Testis (tissue), 3 donors: ENCODE data around the gene PFDN5. TPM values are rescaled to one million over a fixed set of nuclear protein-coding genes. Genes with fewer than 3 reads are reported as not detected.
A peak's percentile ranks its signal among the peaks of the same experiment; 100 is the strongest.

Source experiments
- DNase-seq: peaks from one replicate; pipeline ENCODE4 v3.0.0-alpha.2; 2019
- H3K27ac ChIP-seq, 2 donors: fragments of 200-600 bp; sonication (generic); one replicate each; pipeline ENCODE4 v1.5.1; 2019
- H3K27me3 ChIP-seq: fragments of 200-600 bp; sonication (generic); one replicate; pipeline ENCODE4 v1.5.1; 2019
- H3K36me3 ChIP-seq: fragments of 200-600 bp; sonication (generic); one replicate; pipeline ENCODE4 v1.5.1; 2017; ENCODE audit warnings: low read depth; ENCODE audit errors: missing control alignments
- H3K4me1 ChIP-seq: fragments of 200-600 bp; sonication (generic); one replicate; pipeline ENCODE4 v1.5.1; 2019
- H3K4me3 ChIP-seq, 2 donors: fragments of 200-600 bp; sonication (generic); one replicate each; pipeline ENCODE4 v1.5.1; 2017 to 2019
- H3K9me3 ChIP-seq: fragments of 200-600 bp; sonication (generic); one replicate; pipeline ENCODE4 v1.5.1; 2017
- CTCF ChIP-seq, 3 experiments: fragments of 450-650 bp in 2 of 3; fragments of 200-600 bp in 1 of 3; sonication (generic) in 1 of 3; IDR thresholded peaks; one replicate each; pipeline ENCODE4 v1.5.1; 2016 to 2019; ENCODE audit warnings: antibody characterized with exemption in 3 of 3, mild to moderate bottlenecking in 2 of 3, moderate library complexity in 1 of 3
- POLR2A ChIP-seq: fragments of 450-650 bp; IDR thresholded peaks from one replicate; pipeline ENCODE4 v1.6.1; 2017; ENCODE audit warnings: antibody characterized with exemption, mild to moderate bottlenecking, moderate library complexity
- WGBS, 2 donors: methylation state at CpG; one replicate each; pipeline ENCODE4 v1.1.5; 2018; 5-methylcytosine and 5-hydroxymethylcytosine counted together
- intact Hi-C: fragments of 100-400 bp; cut with DNase I; formaldehyde crosslinking; loops from one replicate; pipeline ENCODE4 v1.15.1; 2023; ENCODE audit warnings: low total_unique reads
- polyA plus RNA-seq: library from polyadenylated mRNA; stranded (reverse); fragments of 350-450 nt; fragmentation: Illumina TruSeq; extraction: RNeasy Lipid Tissue Mini Kit (QIAGEN cat#74804); gene quantifications from one replicate; pipeline ENCODE4 v1.2.3, GENCODE V29; 2014; ENCODE audit warnings: low read depth, low replicate concordance; ENCODE audit not compliant: insufficient read depth
- total RNA-seq, 2 donors: library from RNA; depleted of rRNA; stranded (reverse); fragments of >200 nt; gene quantifications; one replicate each; pipeline ENCODE4 v1.2.3, GENCODE V29; 2016

Gene PFDN5
- total and polyA plus RNA-seq, 3 donors from 2014 or later, result 430 to 797 (median 494) TPM

DNA sequence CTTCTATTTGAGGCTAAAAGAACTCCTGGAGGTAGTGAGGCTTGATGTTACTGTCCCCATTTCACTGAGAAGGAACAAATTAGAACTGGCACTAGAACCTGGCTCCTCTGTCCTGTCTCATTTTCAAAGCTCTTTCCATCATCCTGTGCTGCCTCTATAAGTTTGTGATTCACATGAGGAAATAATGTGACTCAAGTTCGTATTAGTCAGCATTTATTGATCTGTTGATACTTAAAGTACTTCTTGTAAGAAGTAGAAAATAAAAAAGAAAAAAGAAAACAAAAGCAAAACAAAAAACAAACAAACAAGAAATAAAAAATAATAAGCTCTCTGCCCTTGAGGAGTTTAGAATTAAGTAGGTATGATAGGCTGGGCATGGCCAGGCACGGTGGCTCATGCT is 29.6 kb upstream of the PFDN5 start:
- no peak overlapping the region for H3K4me3 ChIP-seq
- H3K9me3 ChIP-seq, result no peaks in the 10 kb centered on the region
- DNase-seq, result no peak
- intact Hi-C loops, result no loop called here
- H3K4me1 ChIP-seq, result peaks cover 5% of the 10 kb centered on the region
- WGBS, 2 donors, result 78 to 91% methylated on average over 2 of the region's 2 CpGs
- H3K36me3 ChIP-seq, result no peaks in the 10 kb centered on the region
- TF ChIP-seq CTCF (IDR thresholded peaks at IDR 0.05), result no peak
- TF ChIP-seq POLR2A, result no peak
- no peaks in the 10 kb centered on the region for H3K27me3 ChIP-seq
- no peak overlapping the region for H3K27ac ChIP-seq

- peak overlapping the region; percentile 21 to 28 for H3K27ac ChIP-seq
Measured at GRCh38 chr12:53267306-53267998, 27.9 kb upstream of the PFDN5 start.

GRCh38 chr12:53267999-53268629 is 27.2 kb upstream of the PFDN5 start, which contains the start of gene ESPL1:
Gene ESPL1 (plus strand): TSS chr12:53268299. CDS start chr12:53268767, 468 bp downstream.
- intact Hi-C loops, result no loop called here
- H3K27me3 ChIP-seq, result no peaks in the 10 kb centered on the region
- 0% methylated on average over 39 to 58 of the region's 58 CpGs for WGBS, 2 donors
- H3K4me3 ChIP-seq, result peak within 1 kb of the TSS; percentile 59 to 68
- peak; percentile 84 for DNase-seq
- H3K9me3 ChIP-seq, result no peaks in the 10 kb centered on the region
- H3K4me1 ChIP-seq, result peaks cover 5% of the 10 kb centered on the region
- H3K36me3 ChIP-seq, result no peaks in the 10 kb centered on the region
- TF ChIP-seq CTCF (IDR thresholded peaks at IDR 0.05) (peak; percentile 8 to 35 (median 13)), POLR2A (no peak)
- H3K27ac ChIP-seq, result peak within 1 kb of the TSS; percentile 21 to 28

More at GRCh38 chr12:53267306-53267998, 27.9 kb upstream of the PFDN5 start:
- 36 to 43% methylated on average over 18 of the region's 18 CpGs for WGBS, 2 donors
- peak overlapping the region; percentile 59 to 68 for H3K4me3 ChIP-seq
- no peaks in the 10 kb centered on the region for H3K9me3 ChIP-seq
- no peak for TF ChIP-seq CTCF (IDR thresholded peaks at IDR 0.05)
- TF ChIP-seq POLR2A, result no peak
- H3K4me1 ChIP-seq, result peaks cover 5% of the 10 kb centered on the region
- DNase-seq, result no peak
- no peaks in the 10 kb centered on the region for H3K36me3 ChIP-seq
- H3K27me3 ChIP-seq, result no peaks in the 10 kb centered on the region
- intact Hi-C loops, result no loop called here

DNA sequence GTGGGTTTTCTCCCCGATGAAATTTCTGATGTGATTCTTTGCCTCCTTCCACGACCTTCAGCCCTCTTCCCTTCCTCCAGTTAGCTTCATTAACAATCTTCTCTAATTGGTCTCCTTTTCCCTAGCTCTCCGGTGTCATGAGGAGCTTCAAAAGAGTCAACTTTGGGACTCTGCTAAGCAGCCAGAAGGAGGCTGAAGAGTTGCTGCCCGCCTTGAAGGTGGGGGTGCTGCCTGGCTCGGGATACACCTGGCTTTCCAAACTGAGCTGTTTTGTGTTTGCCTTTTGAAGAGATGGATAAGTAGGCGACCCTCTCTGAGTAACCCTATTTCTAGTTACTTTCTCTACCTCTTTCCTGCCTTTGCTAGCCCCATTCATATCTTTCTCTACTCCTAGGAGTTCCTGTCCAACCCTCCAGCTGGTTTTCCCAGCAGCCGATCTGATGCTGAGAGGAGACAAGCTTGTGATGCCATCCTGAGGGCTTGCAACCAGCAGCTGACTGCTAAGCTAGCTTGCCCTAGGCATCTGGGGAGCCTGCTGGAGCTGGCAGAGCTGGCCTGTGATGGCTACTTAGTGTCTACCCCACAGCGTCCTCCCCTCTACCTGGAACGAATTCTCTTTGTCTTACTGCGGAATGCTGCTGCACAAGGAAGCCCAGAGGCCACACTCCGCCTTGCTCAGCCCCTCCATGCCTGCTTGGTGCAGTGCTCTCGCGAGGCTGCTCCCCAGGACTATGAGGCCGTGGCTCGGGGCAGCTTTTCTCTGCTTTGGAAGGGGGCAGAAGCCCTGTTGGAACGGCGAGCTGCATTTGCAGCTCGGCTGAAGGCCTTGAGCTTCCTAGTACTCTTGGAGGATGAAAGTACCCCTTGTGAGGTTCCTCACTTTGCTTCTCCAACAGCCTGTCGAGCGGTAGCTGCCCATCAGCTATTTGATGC is 26.4 kb upstream of the PFDN5 start:
- Histone ChIP-seq H3K4me1 (peaks cover 5% of the 10 kb centered on the region), H3K27ac (no peak overlapping the region), H3K9me3 (no peaks in the 10 kb centered on the region), H3K27me3 (no peaks in the 10 kb centered on the region), H3K4me3 (peak overlapping the region; percentile 59 to 68), H3K36me3 (no peaks in the 10 kb centered on the region)
- 43% methylated on average over 17 to 20 of the region's 20 CpGs for WGBS, 2 donors
- intact Hi-C loops, result no loop called here
- TF ChIP-seq POLR2A (no peak), CTCF (IDR thresholded peaks at IDR 0.05) (no peak)
- no peak for DNase-seq
